Uterus (tissue), 4 donors: ENCODE data around the gene DPM3. TPM values are rescaled to one million over a fixed set of nuclear protein-coding genes. Genes with fewer than 3 reads are reported as not detected.
A peak's percentile ranks its signal among the peaks of the same experiment; 100 is the strongest.
"Not testable (repeated sequence)": the region's sequence is repeated elsewhere in the genome, so short reads cannot be mapped to it uniquely, and the experiment has no call there.

Experiments used
- DNase-seq, 2 donors: peaks; one replicate each; pipeline ENCODE4 v3.0.0-alpha.2; 2019 to 2020
- H3K27ac ChIP-seq, 2 donors: fragments of 200-600 bp; sonication (generic); 1 replicate in 1 of 2; 2 replicates in 1 of 2; pipeline ENCODE4 v1.5.1; 2016 to 2018
- H3K27me3 ChIP-seq, 2 donors: fragments of 200-600 bp; sonication (generic); one replicate each; pipeline ENCODE4 v1.5.1; 2018 to 2019; ENCODE audit warnings: control low read depth in 1 of 2
- H3K36me3 ChIP-seq, 2 donors: fragments of 200-600 bp; sonication (generic); one replicate each; pipeline ENCODE4 v1.5.1; 2019; ENCODE audit warnings: control low read depth in 1 of 2
- H3K4me1 ChIP-seq, 2 donors: fragments of 200-600 bp; sonication (generic); one replicate each; pipeline ENCODE4 v1.5.1; 2018 to 2019; ENCODE audit warnings: control low read depth in 1 of 2
- H3K4me3 ChIP-seq, 2 donors: fragments of 200-600 bp; sonication (generic); 1 replicate in 1 of 2; 2 replicates in 1 of 2; pipeline ENCODE4 v1.5.1; 2018 to 2019; ENCODE audit warnings: mild to moderate bottlenecking in 1 of 2
- H3K9me3 ChIP-seq, 2 donors: fragments of 200-600 bp; sonication (generic); one replicate each; pipeline ENCODE4 v1.5.1; 2019; ENCODE audit warnings: control low read depth in 1 of 2
- CTCF ChIP-seq, 4 experiments: fragments of 200-600 bp in 2 of 4; fragments of 450-650 bp in 2 of 4; sonication (generic) in 2 of 4; IDR thresholded peaks; one replicate each; pipeline ENCODE4 v1.5.1; 2016 to 2019; ENCODE audit warnings: antibody characterized with exemption in 4 of 4, mild to moderate bottlenecking in 2 of 4, moderate library complexity in 1 of 4
- POLR2A ChIP-seq, 2 donors: fragments of 450-650 bp; IDR thresholded peaks; one replicate each; pipeline ENCODE4 v1.6.1; 2016; ENCODE audit warnings: antibody characterized with exemption in 2 of 2, mild to moderate bottlenecking in 1 of 2, moderate library complexity in 1 of 2
- intact Hi-C: fragments of 100-400 bp; cut with DNase I; formaldehyde crosslinking; loops from one replicate; pipeline ENCODE4 v1.15.1; 2023; ENCODE audit warnings: low total_unique reads
- total RNA-seq, 4 donors: library from RNA; depleted of rRNA in 3 of 4; stranded (reverse); fragments of >200 nt in 3 of 4; gene quantifications; one replicate each; pipeline versions ENCODE4 v1.1.0 to v1.2.4, GENCODE V29; 2014 to 2023
- donor health status: DM: yes; HTN: yes; CAD: no.

The DPM3 gene
- total RNA-seq, 4 donors from 2014 or later: 36.1 to 94.4 (median 85.4) TPM

- Histone ChIP-seq H3K27ac (peak overlapping the region in 1 of 2 donors; percentile 14), H3K36me3 (no peaks in the 10 kb centered on the region), H3K27me3 (no peaks in the 10 kb centered on the region), H3K4me1 (peaks cover 0 to 16% of the 10 kb centered on the region in 2 donors), H3K4me3 (no peak overlapping the region), H3K9me3 (no peaks in the 10 kb centered on the region)
- TF ChIP-seq CTCF (IDR thresholded peaks at IDR 0.05) (no peak), POLR2A (IDR thresholded peaks at IDR 0.05) (no peak)
- intact Hi-C loops: no loop called here
- no peak for DNase-seq
These were observed 16.5 kb downstream of the DPM3 start for GRCh38 chr1:155123801-155124200.

GRCh38 chr1:155122308-155122707, 18.0 kb downstream of the DPM3 start:
- no peak overlapping the region for H3K27ac ChIP-seq
- intact Hi-C loops: no loop called here
- H3K27me3 ChIP-seq: no peaks in the 10 kb centered on the region
- DNase-seq: no peak
- no peaks in the 10 kb centered on the region for H3K9me3 ChIP-seq
- TF ChIP-seq POLR2A (IDR thresholded peaks at IDR 0.05) (no peak), CTCF (IDR thresholded peaks at IDR 0.05) (no peak)
- no peak overlapping the region for H3K4me3 ChIP-seq
- H3K36me3 ChIP-seq: no peaks in the 10 kb centered on the region
- peaks cover 0 to 8% of the 10 kb centered on the region in 2 donors for H3K4me1 ChIP-seq

GRCh38 chr1:155121249-155121648, 19.1 kb downstream of the DPM3 start:
- no peak overlapping the region for H3K4me3 ChIP-seq
- intact Hi-C loops: no loop called here
- no peaks in the 10 kb centered on the region for H3K4me1 ChIP-seq
- no peaks in the 10 kb centered on the region for H3K9me3 ChIP-seq
- no peaks in the 10 kb centered on the region for H3K27me3 ChIP-seq
- no peaks in the 10 kb centered on the region for H3K36me3 ChIP-seq
- no peak for TF ChIP-seq POLR2A (IDR thresholded peaks at IDR 0.05)
- TF ChIP-seq CTCF (IDR thresholded peaks at IDR 0.05): no peak
- no peak for DNase-seq
- no peak overlapping the region for H3K27ac ChIP-seq

GRCh38 chr1:155120253-155120652, 20.1 kb downstream of the DPM3 start:
- H3K4me3 ChIP-seq: no peak overlapping the region
- intact Hi-C loops: no loop called here
- no peaks in the 10 kb centered on the region for H3K9me3 ChIP-seq
- DNase-seq: no peak
- no peaks in the 10 kb centered on the region for H3K36me3 ChIP-seq
- no peaks in the 10 kb centered on the region for H3K27me3 ChIP-seq
- no peaks in the 10 kb centered on the region for H3K4me1 ChIP-seq
- no peak for TF ChIP-seq CTCF (IDR thresholded peaks at IDR 0.05)
- H3K27ac ChIP-seq: no peak overlapping the region

GRCh38 chr1:155118090-155118489, 22.2 kb downstream of the DPM3 start:
- DNase-seq, H3K4me1 ChIP-seq, intact Hi-C loops, H3K27ac ChIP-seq, H3K27me3 ChIP-seq, H3K9me3 ChIP-seq, H3K36me3 ChIP-seq, H3K4me3 ChIP-seq: not testable (repeated sequence)

- Histone ChIP-seq H3K4me1 (no peaks in the 10 kb centered on the region), H3K27ac (no peak overlapping the region), H3K36me3 (no peaks in the 10 kb centered on the region), H3K27me3 (no peaks in the 10 kb centered on the region), H3K9me3 (no peaks in the 10 kb centered on the region), H3K4me3 (no peak overlapping the region)
- no peak for DNase-seq
- no peak for TF ChIP-seq POLR2A (IDR thresholded peaks at IDR 0.05)
- no peak for TF ChIP-seq CTCF (IDR thresholded peaks at IDR 0.05)
- intact Hi-C loops: no loop called here
These were observed 22.7 kb downstream of the DPM3 start for GRCh38 chr1:155117610-155118009.
